HG02798 (cell line): Measurements from ENCODE around the gene CALR3.
"Not testable (repeated sequence)": the region's sequence is repeated elsewhere in the genome, so short reads cannot be mapped to it uniquely, and the experiment has no call there.

Experiments
- ATAC-seq: cut with Tn5 transposase; IDR thresholded peaks from one replicate; pipeline ENCODE4 v1.9.1; 2021; ENCODE audit warnings: mild to moderate bottlenecking; ENCODE audit not compliant: unreplicated experiment, poor library complexity

The CALR3 gene

DNA sequence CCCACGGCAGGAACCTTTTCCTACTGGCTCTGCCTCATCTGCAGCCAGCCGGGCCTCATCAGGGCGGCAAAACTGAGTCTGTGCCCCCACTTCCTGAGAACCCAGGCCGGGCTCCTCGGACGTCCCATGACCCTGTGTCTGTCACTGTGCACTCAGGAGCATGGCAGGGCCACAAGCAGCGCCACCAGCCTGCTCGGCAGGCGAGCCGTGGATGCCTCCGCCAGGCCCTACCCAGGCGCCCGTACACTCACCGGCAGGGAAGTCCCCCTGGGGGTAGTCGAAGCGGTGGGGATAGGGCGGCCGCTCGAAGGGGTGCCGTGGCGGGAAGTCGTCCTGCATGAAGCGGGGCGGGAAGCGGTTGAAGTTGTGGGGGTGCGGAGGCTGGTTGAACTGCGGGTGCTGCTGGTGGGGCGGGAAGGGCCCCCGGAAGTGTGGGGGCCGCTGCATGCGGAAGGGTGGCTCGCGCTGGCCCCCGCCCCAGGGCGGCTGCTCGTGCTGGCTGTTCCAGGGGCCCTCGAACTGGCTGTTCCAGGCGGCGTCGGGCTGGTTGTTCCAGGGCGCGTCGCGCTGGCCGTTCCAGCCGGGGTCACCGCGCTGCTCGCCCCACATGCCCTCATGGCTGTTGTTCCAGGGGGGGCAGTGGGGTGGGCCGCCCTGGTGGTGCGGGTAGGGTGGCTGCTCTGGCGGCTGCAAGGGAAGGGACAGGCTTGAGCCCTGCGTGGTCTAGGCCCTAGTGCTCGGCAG is 29.2 kb upstream of the CALR3 start:
- ATAC-seq = no peak

DNA sequence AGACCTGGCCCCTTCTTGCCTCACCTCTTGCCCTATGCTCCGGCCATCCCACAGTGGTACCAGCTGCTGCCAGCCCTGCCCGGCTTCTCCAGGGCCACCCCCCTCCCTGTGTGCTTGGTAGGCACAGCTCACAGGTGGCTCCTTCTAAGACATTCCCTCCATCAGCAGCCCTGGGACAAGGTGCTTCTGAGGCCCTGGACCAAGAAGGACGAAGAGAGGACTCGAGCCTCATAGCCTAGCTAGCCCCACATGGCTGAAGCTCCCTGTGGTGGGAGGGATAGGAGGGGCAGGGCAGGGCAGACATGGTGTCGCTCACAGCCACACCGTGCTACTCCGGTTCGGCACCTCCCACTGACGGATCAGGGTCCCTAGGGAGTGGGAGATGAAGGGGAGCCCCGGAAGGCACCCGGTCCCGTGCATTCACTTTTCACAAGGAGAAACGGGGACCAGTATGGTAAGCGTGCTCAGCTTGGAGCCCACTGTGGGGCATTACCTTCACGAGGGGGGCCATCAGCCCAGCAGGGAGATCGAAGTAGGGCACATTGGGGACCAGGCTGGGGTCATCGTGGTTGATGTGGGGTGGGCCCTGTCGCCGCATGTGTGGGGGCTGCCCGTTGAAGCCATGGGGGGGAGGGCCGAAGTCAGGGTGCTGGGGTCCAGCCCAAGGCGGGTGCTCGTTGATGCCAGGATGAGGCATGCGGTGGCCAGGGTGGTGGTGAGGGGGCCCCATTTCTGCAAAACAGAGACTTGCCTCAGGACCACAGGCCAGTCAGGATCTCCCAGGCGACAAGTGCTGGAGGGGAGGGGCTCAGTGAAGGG is 26.8 kb upstream of the CALR3 start:
- no peak for ATAC-seq

GRCh38 chr19:16521715-16522289 is 25.8 kb upstream of the CALR3 start:
- no peak for ATAC-seq

DNA sequence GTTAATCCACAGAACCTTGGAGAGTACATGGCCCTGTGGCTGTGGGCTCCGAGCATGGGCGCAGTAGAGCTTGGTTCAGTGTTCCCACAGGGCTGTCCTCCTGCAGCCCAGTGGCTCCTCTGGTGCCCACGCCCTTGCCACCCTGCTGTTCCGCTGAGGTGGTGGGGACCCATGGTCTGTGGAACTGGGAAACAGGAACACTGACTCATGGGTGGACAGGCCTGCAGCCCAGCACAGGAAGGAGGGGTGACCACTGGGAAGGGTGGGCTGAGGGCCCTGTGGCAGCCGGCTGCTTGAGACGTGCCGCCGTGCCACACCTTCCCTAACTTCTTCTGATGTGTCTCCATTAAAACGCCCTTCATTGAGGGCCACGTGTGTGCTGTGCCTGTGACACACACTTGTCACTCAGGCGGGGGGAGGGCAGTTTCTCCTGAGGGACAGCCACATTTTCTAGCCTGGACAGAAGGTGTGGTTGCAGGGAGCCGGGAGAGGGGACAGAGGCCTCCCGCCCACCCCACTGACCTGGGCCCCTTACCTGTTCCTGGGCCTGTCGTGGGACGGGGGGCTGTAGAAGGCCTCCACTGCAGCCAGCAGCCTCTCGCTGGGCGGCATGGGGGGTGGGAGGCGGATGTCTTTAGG is 25.1 kb upstream of the CALR3 start:
- no peak for ATAC-seq

- no peak for ATAC-seq
Measured at GRCh38 chr19:16520074-16520973, 24.4 kb upstream of the CALR3 start.

GRCh38 chr19:16519230-16519687 is 23.3 kb upstream of the CALR3 start:
- ATAC-seq = no peak

DNA sequence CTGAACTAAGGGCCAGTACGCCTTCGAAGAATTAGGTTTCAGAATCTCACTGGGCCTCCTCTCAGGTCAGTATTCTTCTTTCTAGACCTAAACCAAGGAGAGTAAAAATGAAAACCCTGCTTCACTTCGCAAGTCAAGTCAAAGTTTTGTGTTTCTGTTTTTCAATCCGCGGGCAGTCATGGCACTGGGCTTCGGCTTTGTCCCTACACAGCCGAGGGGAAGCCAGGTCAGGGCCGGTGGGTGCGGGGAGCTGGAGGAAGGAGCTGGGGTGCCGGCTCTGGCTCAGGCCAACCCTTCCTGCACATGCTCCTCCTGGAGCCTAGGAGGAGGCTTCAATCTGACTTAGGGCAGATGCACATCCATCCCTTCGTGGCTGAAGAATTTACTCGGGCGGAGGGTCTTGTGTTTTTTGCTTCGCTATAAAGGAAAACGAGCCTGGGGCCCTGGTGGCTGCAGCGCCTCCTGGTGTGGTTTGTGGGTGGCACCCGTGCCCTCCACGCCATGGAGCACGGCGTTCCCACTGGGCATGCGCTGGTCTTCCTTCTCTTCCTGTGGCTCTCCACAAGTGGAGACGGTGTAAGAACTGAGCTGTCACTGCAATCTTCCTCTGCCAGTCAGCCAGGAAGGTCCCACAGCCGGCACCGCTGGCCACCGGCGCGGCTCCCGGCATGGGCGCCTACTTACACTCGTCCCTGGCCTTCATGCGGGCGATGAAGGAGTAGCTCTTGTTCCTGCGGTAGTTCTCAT is 22.7 kb upstream of the CALR3 start:
- ATAC-seq = no peak

DNA sequence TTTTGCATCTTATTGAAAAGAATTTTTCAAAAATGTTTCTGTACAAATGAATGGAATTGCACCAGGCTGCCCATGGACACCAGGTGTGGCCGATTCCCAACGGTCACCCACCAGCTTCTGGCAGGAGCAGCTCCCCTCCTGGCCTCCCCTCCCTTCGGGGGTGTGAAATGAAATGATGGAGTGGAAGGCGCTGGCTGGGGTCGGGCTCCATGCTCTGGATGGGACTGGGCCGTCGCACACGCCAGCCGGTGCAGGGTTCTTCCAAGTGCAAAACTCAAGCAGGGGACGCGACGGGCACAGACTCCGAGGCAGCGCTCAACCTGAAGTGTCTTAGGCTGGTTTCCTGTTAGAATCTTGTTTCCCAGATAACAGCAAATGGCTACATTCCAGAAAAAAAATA is 22.1 kb upstream of the CALR3 start:
- no peak for ATAC-seq

- no peak for ATAC-seq
Measured at GRCh38 chr19:16516923-16517610, 21.1 kb upstream of the CALR3 start.

GRCh38 chr19:16516381-16516780 is 20.4 kb upstream of the CALR3 start:
- no peak for ATAC-seq

DNA sequence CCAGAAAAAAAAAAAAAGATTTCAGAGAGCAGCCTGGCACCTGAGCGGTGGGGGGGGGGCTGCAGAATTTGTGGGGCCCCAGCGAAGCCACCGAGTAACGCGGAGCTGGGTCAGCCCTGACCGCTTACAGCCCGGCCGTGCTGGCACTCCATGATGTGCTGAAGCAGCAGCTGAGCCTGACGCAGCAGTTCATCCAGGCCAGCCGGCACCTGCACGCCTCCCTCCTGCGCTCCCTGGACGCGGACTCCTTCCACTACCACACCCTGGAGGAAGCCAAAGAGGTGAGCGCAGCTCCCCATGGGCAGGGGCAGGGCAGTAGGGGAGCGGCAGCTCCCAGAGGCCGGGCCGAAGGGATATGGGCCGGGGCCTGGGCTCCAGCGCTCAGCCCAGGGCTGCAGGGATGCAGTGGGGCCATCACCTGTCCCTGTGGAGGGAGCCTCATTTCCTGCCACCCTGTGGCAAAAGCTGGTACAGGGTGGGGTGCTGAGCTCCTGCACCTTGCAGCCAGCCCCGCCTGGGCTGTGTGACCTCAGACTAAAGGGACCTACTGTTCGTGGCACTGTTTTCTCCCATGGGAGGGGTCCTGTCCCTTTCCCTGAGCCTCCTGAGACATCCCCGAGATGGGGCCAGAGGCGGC is 18.5 kb upstream of the CALR3 start:
- ATAC-seq = no peak

GRCh38 chr19:16512611-16513010 is 16.6 kb upstream of the CALR3 start:
- ATAC-seq = not testable (repeated sequence)

DNA sequence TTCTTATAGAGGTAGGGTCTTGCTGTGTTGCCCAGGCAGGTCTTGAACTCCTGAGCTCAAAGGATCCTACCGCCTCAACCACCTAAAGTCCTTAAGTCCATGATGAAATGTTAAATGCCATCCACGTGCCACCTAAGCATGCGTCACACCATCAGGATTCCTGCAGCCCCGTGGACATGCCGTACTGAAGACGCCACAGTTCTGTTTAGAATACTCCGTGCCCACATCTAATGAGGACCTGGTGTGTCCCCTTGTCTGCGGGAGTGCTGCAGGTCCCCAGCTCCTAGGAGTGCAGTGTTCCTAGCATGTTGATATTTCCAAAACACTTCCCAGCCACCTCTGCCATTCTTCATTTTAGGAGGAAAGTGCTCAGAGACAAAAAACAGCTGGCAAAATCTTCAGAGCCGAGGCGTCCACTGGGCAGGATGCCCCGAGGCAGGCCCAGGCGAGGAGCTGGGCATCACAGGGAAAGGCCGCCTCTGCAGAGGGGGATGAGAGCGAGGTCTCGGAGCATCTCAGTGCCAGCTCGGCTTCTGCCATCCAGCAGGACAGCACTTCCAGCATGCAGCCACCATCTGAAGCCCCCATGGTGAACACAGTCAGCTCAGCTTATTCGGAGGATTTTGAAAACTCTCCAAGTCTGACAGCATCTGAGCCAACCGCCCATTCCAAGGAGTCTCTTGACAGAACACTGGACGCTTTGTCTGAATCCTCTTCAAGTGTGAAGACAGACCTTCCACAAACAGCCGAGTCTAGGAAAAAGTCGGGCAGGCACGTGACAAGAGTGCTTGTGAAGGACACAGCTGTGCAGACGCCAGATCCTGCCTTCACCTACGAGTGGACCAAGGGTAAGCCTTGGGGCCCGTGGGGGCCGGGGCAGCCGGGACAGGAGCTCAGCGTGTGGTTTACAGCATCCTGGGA is 13.4 kb upstream of the CALR3 start:
- ATAC-seq = no peak

GRCh38 chr19:16508546-16508945 is 12.6 kb upstream of the CALR3 start:
- no peak for ATAC-seq

- ATAC-seq = no peak
Measured at GRCh38 chr19:16506961-16507360, 11.0 kb upstream of the CALR3 start.

- ATAC-seq = not testable (repeated sequence)
Measured at GRCh38 chr19:16506161-16506560, 10.2 kb upstream of the CALR3 start.

- no peak for ATAC-seq
Measured at GRCh38 chr19:16504271-16504670, 8.3 kb upstream of the CALR3 start.
